NCI-H526 treated with DMSO at 0.1 percent for 48 hours (cell line): Measurements from ENCODE around the gene KIF26A.

Experiments
- DNase-seq: peaks from one replicate; lab custom pipeline; 2025; lab: John Stamatoyannopoulos, UW

KIF26A gene

DNA sequence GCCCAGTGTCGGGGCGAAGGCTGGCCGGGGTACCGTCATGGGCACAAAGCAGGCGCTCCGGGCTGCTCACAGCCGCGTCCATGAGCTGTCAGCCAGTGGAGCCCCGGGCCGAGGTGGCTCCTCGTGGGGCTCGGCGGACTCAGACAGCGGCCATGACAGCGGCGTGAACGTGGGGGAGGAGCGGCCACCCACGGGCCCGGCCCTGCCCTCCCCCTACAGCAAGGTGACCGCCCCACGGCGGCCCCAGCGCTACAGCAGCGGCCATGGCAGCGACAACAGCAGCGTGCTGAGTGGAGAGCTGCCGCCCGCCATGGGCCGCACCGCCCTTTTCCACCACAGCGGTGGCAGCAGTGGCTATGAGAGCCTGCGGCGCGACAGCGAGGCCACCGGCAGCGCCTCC, 39.0 kb downstream of the KIF26A start:
- no peak for DNase-seq

DNA sequence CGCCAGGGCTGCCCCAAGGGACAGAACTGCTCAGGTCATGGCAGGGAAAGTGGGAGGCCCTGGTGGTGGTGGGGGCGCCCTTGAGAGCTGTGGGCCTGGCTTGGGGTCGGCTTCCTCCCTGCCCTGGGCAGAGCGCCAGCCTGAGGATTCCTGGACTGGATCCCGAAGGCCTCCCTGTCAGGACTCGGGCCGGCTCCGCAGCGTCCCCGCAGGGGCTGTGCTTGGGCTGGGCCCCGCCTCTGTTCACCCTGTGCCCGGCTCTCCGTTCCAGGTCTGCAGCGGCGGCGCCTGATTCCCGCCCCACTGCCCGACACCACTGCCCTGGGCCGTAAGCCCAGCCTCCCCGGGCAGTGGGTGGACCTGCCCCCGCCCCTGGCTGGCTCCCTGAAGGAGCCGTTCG, 39.9 kb downstream of the KIF26A start:
- DNase-seq = no peak

DNA sequence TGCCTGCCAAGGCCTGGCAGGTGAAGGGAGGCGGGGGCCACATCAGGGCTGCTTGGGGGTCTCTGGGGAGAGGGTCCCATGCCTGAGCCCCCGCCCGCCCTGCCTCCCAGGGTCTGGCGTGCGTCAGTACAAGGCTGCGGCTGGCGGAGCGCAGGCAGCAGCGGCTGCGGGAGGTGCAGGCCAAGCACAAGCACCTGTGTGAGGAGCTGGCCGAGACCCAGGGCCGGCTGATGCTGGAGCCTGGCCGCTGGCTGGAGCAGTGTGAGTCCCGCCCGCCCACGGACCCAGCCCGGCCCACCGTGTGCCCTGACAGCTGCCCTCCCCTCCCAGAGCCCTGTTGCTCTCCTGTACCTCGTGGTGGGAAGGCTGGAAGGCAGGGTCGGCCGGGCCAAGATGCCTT, 40.7 kb downstream of the KIF26A start:
- no peak for DNase-seq

DNA sequence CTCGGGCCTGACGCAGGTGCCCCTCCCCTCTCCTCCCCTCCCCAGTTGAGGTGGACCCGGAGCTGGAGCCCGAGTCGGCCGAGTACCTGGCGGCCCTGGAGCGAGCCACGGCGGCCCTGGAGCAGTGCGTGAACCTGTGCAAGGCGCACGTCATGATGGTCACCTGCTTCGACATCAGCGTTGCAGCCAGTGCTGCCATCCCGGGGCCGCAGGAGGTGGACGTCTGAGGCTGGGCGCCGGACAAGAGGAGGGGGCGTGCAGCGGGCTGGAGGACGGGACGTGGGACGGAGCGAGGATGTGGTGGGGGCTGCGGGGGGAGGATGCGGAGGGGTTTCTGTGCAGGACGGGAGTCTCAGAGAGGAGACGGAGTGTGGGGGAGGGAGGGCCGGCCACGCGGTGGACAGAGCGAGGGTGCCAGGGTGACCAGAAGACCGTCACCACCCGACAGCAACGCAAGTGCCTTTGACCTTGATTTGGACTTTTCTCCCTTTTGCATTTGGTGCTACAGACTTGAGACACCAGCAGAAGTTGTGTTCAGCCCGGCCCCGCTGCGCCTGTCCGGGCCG, 41.3 kb downstream of the KIF26A start:
- DNase-seq = no peak

DNA sequence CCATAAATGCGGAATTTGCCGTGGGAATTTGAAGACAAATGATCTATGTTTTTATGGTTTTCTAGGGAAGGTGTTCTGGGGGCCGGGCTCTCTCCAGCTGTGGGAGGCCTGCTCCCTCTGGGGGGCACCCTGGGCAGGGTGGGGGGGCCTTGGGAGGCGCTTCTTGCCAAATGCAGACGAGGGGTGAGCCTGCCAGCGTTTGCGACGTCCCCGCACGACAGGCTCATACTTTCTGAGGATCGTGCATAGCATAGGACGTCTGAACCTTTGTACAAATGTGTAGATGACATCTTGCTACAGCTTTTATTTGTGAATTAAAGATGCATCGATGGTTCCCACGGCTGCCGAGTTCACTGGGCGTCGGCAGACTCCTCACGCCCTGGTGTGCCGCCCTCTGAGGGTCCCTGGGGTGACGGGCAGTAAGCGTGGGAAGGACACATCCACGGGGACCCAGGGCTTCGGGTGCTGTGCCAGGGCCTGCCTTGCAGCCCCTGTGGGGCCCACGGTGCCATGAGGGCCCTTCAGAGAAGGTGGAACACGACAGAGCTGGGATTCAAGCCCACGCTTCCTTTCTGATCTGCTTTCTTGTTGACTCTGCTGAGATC, 42.3 kb downstream of the KIF26A start:
- no peak for DNase-seq

DNA sequence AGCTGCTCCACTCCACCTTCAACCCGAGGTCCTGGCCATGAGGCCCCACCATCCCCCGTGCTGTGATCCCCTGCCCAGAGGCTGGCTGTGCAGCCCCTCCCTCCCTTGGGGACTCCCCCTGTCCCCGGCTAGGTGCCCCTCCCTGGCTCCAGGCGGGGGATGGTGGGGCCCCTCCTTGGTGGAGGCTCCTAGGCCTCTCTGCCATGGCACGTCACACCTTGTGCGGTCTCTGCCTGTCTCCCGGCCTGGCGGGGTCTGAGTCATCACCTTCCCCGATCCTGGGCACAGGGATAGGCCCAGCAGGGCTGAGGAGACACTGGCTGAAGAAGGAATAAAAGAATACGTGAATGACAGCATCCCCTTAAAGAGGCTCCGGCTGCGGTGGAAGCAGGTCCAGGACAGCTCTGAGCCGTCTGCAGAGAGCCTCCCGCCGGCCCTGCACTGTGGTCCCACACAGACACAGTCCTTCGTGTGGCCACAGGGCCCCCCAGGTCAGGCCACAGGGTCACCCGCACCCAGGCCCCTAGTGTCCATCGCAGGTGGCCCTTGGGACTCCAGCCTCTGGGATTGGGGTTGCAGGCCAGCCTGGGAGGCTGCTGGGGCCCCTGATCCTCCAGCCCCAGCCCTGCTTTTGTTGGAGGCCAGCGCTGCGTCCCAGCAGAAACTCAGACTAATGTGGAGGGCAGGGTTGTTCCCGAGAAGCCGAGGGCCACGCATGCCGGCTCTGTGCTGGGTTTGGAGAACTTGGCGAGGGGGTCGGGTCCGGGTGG, 43.6 kb downstream of the KIF26A start:
- no peak for DNase-seq

DNA sequence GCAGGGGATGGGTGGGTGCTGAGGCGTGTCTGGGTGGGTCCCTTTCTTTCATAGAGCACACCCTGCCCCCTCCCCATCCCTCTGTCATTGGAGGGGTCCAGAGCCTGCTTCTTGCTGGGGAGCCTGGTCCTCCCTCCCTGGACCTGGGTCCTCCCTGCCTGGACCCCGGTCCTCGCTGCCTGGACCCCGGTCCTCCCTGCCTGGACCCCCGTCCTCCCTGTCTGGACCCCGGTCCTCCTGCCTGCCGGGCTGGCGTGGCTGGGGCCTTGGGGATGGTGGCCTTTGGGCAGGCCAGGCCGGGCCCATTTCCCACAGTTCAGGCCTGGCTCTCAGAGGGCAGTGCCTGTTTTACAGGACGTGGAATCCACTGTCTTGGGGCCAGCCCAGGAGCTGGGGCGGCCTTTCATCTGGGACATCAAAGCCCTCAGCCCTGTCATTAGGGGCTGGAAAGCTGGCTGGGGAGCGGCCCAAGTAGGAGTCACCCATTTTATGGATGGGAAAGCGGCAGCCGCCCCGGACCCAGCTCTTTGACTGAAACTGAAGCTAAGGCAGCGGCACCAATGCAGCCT, 44.6 kb downstream of the KIF26A start:
- no peak for DNase-seq

DNA sequence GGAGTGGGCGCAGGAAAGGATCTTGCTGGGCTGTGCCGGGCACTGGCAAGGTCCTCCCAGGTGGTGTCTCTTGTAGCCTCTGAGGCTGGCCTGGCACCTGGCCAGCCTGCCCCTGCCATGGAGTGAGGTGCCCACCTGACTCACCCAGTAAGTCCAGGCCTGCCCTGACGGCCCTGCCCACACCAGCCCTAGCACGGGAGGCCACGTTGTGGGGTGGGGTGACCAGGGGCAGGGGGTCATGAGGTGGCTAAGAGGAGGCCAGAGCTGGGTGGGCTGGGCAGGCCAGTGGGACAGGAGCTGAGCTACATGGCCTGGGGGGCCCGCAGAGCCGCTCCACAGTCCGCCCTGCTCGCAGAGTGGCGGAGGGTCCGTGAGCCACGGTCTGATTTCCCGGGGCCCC, 45.4 kb downstream of the KIF26A start:
- DNase-seq = no peak

DNA sequence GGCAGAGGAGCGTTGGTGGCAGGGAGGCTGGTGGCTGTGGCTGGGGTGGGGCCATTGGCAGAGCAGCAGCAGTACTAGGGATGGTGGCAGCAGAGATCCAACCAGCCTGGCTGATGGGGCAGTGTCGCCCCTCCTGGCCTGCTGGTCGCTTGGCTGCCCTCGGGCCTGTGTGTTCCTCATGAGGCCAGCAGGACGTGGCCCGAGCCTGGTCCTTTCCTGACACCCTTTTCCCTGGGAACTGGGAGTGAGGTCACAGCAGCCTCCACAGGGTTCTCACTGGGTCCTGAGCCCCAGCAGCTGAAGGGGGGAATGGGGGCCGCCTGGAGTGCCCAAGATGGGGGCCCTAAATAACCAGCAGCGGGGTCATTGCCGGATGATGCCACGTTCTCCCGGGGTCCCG, 46.1 kb downstream of the KIF26A start:
- DNase-seq = no peak

DNA sequence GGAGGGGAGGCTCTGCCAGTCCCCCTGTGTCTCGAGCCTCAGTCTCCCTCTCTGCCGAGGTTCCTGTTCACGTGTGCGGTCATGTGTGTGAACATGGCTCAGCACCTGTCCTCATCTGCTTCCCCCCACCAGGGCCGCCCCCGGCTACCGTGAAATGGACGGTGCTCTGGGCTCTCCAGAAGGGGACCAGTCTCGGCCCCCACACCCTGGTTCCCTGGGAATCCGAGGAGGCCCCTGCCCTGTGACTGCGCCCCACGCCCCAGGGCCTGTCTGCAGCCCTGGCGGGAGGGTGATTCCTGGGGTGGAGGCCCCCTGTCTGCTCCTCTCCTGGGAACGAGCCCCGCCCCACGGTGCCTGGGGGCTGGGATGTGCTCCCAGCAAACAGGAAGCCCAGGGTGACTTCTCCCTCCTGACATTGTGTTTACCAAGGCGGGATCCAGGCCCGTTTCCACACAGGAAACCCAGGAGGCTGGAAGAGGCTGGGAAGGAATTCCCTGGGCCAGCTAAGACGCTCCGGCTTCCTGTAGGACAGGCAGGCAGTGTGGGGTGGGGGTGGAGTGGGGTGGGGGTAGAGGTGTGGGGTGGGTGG, 46.6 kb downstream of the KIF26A start:
- DNase-seq = no peak

DNA sequence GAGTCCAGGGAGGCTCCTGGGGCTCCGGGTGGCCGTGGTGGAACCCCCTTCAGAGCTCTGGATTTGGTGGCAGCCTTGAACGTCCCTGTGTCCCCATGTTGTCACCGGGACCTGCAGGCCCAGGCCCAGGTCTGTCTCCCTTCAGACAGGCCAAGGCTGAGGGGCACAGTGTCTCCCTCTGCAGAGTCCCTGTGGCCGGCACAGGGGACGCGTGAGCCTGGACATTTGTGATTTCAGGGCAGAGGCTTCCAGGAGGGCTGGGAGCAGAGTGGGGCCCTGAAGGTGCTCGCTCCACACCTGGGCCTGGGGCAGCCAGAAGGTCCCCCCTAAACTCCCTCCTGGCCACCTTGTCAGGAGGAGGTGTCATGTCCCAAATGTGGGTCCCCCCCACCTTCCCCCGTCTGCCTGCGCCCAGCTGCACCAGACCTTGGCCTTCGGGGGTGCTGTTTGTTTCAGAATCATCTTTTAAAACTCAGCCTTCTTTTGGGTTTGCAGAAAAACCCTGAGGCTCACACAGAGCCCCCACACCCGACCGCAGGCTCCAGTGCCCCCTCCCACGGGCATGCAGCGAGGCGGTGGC, 47.6 kb downstream of the KIF26A start:
- no peak for DNase-seq

DNA sequence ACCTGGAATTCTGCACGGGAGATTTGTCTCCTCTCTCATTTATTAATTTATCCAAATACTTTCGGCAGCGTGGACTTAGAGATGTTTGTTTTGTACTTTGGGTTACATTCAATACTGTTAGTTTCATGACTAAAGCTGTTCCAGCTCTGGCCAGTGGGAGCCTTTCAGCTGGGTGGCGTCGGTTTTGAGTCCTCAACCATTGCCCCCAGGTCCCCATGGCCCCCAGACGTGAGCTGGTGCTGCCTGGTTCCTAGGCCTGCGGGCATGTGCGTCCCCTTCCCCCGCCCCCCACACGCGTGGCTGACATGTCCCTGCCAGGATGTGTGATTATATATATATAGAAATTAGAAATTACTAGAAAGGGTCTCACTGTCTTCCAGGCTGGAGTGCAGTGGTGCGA, 48.2 kb downstream of the KIF26A start:
- DNase-seq = peak; percentile 65

DNA sequence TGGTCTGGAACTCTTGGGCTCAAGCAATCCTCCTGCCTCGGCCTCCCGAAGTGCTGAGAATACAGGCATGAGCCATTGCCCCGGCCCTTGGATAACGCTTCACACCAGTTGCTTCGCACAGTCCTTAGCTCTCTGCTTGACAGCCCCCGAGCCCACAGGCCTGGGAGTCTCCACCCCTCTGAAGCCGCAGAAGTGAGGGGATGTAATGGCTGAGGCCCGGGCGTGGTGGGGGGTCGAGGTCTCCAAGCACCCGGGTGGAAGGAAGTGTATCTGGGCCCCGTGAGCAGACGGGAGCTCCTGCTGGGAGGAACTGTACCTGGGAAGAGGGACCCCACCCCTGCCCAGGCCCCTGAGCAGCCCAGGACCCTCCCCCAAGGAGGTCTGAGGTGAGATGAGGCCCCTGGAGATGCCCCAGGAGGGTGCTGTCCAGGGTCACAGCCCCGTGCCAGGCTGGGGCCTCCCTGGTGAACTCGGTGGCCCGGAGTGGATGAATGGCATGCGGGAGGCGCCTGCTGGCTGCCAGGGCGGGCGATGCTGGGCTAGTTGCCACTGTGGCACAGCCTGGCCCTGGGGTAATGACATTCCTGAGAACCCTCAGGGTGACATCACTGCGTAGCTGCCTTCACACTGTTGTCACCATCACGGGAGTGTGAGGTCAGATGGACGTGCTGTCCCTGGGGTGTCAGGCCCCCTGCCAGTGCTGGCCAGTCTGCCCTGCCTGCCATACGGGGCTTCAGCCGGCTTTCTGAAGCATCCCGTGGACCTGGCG, 48.9 kb downstream of the KIF26A start:
- DNase-seq = no peak

DNA sequence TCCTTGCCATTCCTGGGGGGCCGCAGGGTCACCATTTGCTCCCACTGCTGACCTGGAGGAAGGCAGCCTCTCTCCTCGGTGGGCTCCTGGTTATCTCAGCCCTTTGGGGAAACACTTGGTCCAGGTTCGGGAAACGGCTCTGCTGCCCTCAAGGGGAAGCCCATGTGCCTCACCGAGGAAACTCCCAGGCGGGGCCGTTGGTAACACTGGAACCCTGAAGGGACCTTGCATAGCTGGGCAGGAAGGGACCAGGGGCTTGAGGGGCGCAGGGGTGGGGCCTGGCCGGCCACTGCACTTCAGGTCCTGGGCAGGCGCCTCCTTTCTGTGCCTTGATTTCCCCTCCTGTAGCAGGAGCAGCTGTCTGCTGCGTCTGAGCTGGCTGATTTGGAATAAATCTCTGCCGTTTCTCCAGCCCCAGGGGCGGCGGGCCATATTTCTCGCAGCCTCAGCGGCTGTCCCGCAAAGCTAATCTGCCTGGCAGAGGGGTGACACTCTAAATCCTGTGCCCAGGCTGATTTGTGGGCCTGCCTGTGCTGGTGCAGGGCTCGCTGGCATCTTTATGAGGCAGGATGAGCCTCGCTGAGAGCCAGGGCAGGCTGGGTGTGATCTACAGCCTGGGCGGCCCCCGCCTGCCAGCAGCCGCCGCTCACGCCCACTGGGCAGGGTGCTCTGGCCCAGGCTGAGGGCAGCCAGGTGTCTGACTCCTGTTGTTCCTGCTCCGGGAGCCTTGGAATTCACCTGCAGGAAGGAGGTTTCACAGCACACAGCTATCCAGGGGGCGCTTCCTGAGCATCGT, 49.7 kb downstream of the KIF26A start:
- DNase-seq = peak; percentile 22

DNA sequence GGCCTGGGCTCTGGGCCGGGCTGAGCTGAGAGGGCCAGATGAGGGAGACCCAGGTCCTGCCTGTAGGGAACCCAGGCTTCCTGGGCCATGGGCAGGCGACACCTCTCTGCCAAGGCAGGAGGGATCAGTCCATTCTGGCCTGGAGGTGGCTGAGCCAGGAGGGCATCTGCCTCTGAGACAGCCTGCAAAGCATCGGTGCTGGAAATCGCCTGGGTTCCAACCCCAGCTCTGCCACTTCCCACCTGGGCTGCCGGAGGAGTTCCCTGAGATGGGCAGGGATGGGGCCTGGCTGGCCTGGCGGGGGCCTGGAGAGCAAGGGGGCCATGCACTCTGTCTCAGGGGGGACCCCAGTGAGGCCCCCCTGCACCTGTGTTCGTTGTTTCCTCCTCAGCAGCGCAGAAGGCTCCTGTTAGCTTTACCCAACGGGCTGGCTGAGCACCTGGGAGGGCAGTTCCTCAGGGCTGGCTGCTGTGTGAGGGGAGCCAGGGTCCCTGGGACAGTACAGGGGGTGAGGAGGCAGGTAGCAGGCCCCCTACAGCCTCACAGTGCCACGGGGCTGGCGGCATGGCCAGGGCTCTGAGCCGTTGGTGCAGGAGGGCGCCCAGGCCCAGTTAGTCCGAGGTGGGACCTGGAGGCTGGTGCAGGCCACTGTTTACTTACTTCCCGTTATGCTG, 50.5 kb downstream of the KIF26A start:
- no peak for DNase-seq

DNA sequence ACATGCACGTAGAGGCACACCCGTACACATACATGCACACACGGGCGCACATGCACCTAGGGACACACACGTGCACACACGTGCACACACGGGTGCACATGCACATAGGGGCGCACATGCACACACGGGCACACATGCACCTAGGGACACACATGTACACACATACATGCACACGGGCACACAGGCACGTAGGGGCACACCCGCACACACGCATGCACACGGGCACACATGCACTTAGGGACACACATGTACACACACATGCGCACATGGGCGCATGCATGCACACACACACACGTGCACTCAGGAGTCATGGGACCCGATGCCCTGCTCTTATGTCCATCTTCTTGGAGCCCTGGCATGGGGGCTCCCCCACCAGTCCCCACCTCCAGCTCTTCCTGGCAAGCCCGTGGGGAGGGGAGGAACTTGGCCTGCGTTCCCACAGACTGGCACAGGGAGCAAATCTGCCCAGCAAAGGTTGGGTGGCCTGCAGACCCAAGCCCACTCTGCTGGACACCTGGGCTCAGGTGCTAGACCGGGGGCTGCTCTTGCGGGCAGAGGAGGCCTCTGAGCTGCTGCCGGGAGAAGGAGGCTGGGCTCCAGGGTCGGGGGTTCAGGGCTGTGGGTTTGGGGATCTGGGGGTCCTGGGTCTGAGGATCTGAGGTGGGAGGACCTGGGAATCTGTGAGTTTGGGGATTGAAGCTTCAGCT, 51.4 kb downstream of the KIF26A start:
- no peak for DNase-seq

DNA sequence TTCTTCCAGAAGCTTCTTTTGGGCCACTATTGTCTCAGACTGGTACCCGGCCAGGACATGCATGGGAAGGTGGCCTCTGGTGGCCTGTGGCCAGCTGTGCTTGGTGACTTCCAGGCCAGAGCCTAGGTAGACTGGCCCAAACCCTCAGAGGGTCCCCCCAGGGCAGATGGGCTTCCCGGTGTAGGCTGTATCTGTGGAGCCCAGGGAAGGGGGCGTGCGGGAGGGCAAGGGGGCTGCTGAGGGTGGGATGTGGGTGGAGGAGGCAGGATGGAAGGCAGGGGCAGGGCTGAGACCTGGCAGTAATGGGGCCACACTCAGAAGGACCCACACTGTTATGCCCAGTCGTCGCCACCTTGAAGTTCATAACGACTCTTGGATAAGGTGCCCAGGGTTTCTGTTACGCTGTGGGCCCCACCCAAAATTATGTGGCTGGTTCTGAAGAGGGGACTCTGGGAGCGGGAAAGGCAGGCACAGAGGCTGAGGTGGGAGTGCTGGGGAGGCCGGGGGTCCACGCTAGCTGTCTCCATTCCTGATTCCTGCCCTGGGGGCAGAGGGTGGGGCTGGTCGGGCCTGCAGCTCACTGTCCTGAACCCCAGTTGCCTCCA, 52.1 kb downstream of the KIF26A start:
- no peak for DNase-seq

DNA sequence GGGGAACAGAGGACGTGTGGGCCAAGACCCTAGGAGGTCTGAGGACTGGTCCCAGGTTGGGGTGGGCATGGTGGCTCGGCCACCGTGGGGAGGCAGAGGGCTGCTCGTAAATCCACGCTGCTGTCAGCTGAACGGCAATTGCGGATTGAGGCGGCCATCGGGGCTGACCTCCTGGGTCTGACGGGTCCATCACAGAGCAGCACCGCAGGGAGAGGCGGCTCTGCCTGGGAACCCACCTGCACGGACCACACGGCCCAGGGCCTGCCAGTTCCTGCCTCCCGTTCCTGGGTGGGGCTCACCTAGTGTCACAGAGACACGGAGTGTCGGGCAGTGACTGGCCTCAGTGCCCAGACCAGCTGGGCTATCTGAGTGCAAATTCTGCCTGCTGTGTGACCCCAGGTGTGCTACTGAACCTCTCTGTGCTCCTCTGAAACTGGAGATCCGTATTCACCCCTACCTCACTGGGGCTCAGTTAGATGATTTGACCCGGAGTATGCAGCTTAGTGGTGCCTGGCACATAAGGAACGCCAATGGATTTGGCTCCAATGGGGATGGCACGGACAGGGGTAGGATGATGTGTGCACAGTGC, 53.1 kb downstream of the KIF26A start:
- DNase-seq = no peak
